H9 (cell line): ENCODE measurements around the gene LRG1. TPM values are rescaled to one million over a fixed set of nuclear protein-coding genes. Genes with fewer than 3 reads are reported as not detected.

Source experiments
- DNase-seq: peaks from one replicate; pipeline ENCODE4 v3.0.0-alpha.2; 2017
- H2AFZ ChIP-seq: one replicate; pipeline ENCODE4 v1.6.1; 2013; ENCODE audit warnings: mild to moderate bottlenecking, low read length, control low read depth, moderate library complexity
- H2AK5ac ChIP-seq: 2 replicates; pipeline ENCODE4 v1.6.1; 2013; ENCODE audit warnings: low read length, control low read depth, mixed read lengths; ENCODE audit not compliant: insufficient read length
- H2BK120ac ChIP-seq: one replicate; pipeline ENCODE4 v1.6.1; 2013; ENCODE audit warnings: low read depth, mild to moderate bottlenecking, low read length, control low read depth, inconsistent platforms; ENCODE audit not compliant: poor library complexity, severe bottlenecking
- H2BK12ac ChIP-seq: 2 replicates; pipeline ENCODE4 v1.6.1; 2013; ENCODE audit warnings: low read length, control low read depth, mixed read lengths, low read depth; ENCODE audit not compliant: insufficient read length
- H2BK15ac ChIP-seq: 2 replicates; pipeline ENCODE4 v1.6.1; 2013; ENCODE audit warnings: low read depth, low read length, control low read depth
- H2BK20ac ChIP-seq: one replicate; pipeline ENCODE4 v1.6.1; 2013; ENCODE audit warnings: low read depth, mild to moderate bottlenecking, low read length, control low read depth, inconsistent platforms; ENCODE audit not compliant: poor library complexity, severe bottlenecking
- H2BK5ac ChIP-seq: 2 replicates; pipeline ENCODE4 v1.6.1; 2013; ENCODE audit warnings: low read length, control low read depth, mixed read lengths; ENCODE audit not compliant: insufficient read length
- H3K14ac ChIP-seq: 2 replicates; pipeline ENCODE4 v1.6.1; 2013; ENCODE audit warnings: low read length, control low read depth; ENCODE audit not compliant: insufficient read depth
- H3K18ac ChIP-seq: 2 replicates; pipeline ENCODE4 v1.6.1; 2013; ENCODE audit warnings: low read depth, mild to moderate bottlenecking, mixed read lengths, low read length, control low read depth; ENCODE audit not compliant: insufficient read length
- H3K23ac ChIP-seq: 2 replicates; pipeline ENCODE4 v1.6.1; 2013; ENCODE audit warnings: low read length, control low read depth, mixed read lengths, low read depth; ENCODE audit not compliant: insufficient read length
- H3K23me2 ChIP-seq: 2 replicates; pipeline ENCODE4 v1.6.1; 2013; ENCODE audit warnings: low read depth, mild to moderate bottlenecking, mixed read lengths, low read length, control low read depth; ENCODE audit not compliant: insufficient read length, poor library complexity, severe bottlenecking
- H3K27ac ChIP-seq: 2 replicates; pipeline ENCODE4 v1.5.1; 2013; ENCODE audit warnings: low read length, control low read depth, mixed read lengths, low read depth; ENCODE audit not compliant: insufficient read length
- H3K27me3 ChIP-seq: 2 replicates; pipeline ENCODE4 v1.6.1; 2013; ENCODE audit warnings: low read length, control low read depth, inconsistent platforms; ENCODE audit not compliant: insufficient read depth
- H3K4ac ChIP-seq: 2 replicates; pipeline ENCODE4 v1.6.1; 2013; ENCODE audit warnings: low read depth, mild to moderate bottlenecking, control low read depth, inconsistent platforms, low read length, moderate library complexity
- H3K4me1 ChIP-seq: 2 replicates; pipeline ENCODE4 v1.6.1; 2013; ENCODE audit warnings: low read length, control low read depth, inconsistent platforms; ENCODE audit not compliant: insufficient read depth
- H3K4me2 ChIP-seq: 2 replicates; pipeline ENCODE4 v1.6.1; 2013; ENCODE audit warnings: low read length, control low read depth, mixed read lengths; ENCODE audit not compliant: insufficient read length, insufficient read depth
- H3K56ac ChIP-seq: 2 replicates; pipeline ENCODE4 v1.6.1; 2013; ENCODE audit warnings: low read depth, mild to moderate bottlenecking, mixed read lengths, low read length, control low read depth; ENCODE audit not compliant: insufficient read length
- H3K79me1 ChIP-seq: 2 replicates; pipeline ENCODE4 v1.6.1; 2013; ENCODE audit warnings: low read depth, mild to moderate bottlenecking, moderate library complexity, low read length, control low read depth, inconsistent platforms; ENCODE audit not compliant: insufficient read depth, poor library complexity, severe bottlenecking
- H3K79me2 ChIP-seq: 2 replicates; pipeline ENCODE4 v1.6.1; 2013; ENCODE audit warnings: low read length, control low read depth, inconsistent platforms; ENCODE audit not compliant: insufficient read depth
- H3K9ac ChIP-seq: 2 replicates; pipeline ENCODE4 v1.6.1; 2013; ENCODE audit warnings: low read length, control low read depth, mixed read lengths; ENCODE audit not compliant: insufficient read length; ENCODE audit errors: extremely low read depth
- H3K9me3 ChIP-seq: one replicate; pipeline ENCODE4 v1.6.1; 2013; ENCODE audit warnings: low read depth, low read length, inconsistent platforms; ENCODE audit not compliant: control insufficient read depth
- H3T11ph ChIP-seq: one replicate; pipeline ENCODE4 v1.6.1; 2013; ENCODE audit warnings: mild to moderate bottlenecking, low read length, control low read depth, inconsistent platforms
- H4K20me1 ChIP-seq: one replicate; pipeline ENCODE4 v1.6.1; 2013; ENCODE audit not compliant: control insufficient read depth, insufficient read length, insufficient read depth
- H4K5ac ChIP-seq: 2 replicates; pipeline ENCODE4 v1.6.1; 2013; ENCODE audit warnings: low read depth, mild to moderate bottlenecking, mixed read lengths, low read length, control low read depth; ENCODE audit not compliant: insufficient read length
- H4K8ac ChIP-seq: replicated peaks from 2 replicates; pipeline ENCODE4 v1.6.1; 2013; ENCODE audit warnings: low read length, control low read depth, mixed read lengths, low read depth; ENCODE audit not compliant: insufficient read length
- H4K91ac ChIP-seq: 2 replicates; pipeline ENCODE4 v1.6.1; 2013; ENCODE audit warnings: low read depth, mild to moderate bottlenecking, moderate library complexity, mixed read lengths, low read length, control low read depth; ENCODE audit not compliant: insufficient read length
- H3K27ac Mint-ChIP-seq, 3 experiments: 2 replicates in 2 of 3; 3 replicates in 1 of 3; pipeline ENCODE4 v1.8.0; 2020 to 2021; ENCODE audit warnings: mixed read lengths in 3 of 3, mild to moderate bottlenecking in 1 of 3, moderate library complexity in 1 of 3
- H3K27me3 Mint-ChIP-seq: 2 replicates; pipeline ENCODE4 v1.8.0; 2021; ENCODE audit warnings: low read depth, mild to moderate bottlenecking, moderate library complexity, mixed read lengths
- H3K36me3 Mint-ChIP-seq, 3 experiments: 2 replicates in 2 of 3; 3 replicates in 1 of 3; pipeline ENCODE4 v1.8.0; 2020 to 2021; ENCODE audit warnings: low read depth in 3 of 3, mixed read lengths in 3 of 3; ENCODE audit not compliant: insufficient read depth in 1 of 3
- H3K4me1 Mint-ChIP-seq, 2 experiments: 2 replicates each; pipeline ENCODE4 v1.8.0; 2020; ENCODE audit warnings: mixed read lengths in 2 of 2
- H3K4me3 Mint-ChIP-seq, 2 experiments: 2 replicates in 1 of 2; 3 replicates in 1 of 2; pipeline ENCODE4 v1.8.0; 2020 to 2021; ENCODE audit warnings: mild to moderate bottlenecking in 2 of 2, mixed read lengths in 2 of 2, moderate library complexity in 1 of 2
- H3K9me3 Mint-ChIP-seq, 2 experiments: 2 replicates in 1 of 2; 3 replicates in 1 of 2; pipeline ENCODE4 v1.8.0; 2020; ENCODE audit warnings: mild to moderate bottlenecking in 2 of 2, mixed read lengths in 2 of 2, moderate library complexity in 1 of 2
- WGBS: extraction: QIAGEN DNeasy Blood & Tissue Kit; methylation state at CpG from one replicate; pipeline ENCODE4 v1.1.7; 2013; ENCODE audit warnings: missing lambda C conversion rate, low lambda C conversion rate, mixed read lengths; ENCODE audit not compliant: insufficient read length; ENCODE audit errors: extremely low coverage; 5-methylcytosine and 5-hydroxymethylcytosine counted together
- total RNA-seq: library from RNA; stranded (reverse); gene quantifications from 2 replicates; pipeline ENCODE4 v1.2.1, GENCODE V29; 2021
- TF ChIP-seq, protein P1 (sequence below): fragments of 200-600 bp; sonication (generic); conservative IDR thresholded peaks from 3 replicates; pipeline ENCODE4 v1.8.0; 2021; ENCODE audit warnings: antibody characterized with exemption, mild to moderate bottlenecking

The LRG1 gene
- total RNA-seq, 1 experiment from 2014 or later = 0.24 TPM

DNA sequence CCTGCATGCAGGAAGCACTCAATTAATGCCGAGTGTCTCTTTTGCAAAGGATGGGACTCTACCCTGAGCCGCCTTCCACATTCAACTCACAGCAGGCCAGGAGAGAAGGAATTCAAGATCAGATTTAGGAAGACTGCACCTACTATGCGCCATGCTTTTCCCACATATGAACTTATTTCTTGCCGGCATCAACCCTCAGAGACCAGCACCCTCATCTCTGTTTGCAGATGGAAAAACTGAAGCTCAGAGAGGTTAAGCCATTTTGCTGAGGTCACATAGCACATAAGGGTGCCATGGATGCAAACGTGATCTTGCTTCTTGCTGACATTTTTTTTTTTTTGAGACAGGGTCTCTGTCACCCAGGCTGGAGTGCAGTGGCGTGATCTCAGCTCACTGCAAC is 33.8 kb upstream of the LRG1 start:
- no peak overlapping the region for H2AFZ ChIP-seq
- H2BK12ac ChIP-seq = no peak overlapping the region
- no peak overlapping the region for H3K4me2 ChIP-seq
- no peak overlapping the region for H2BK5ac ChIP-seq
- H3K14ac ChIP-seq = no peak overlapping the region
- no peak overlapping the region for H4K5ac ChIP-seq
- no peak overlapping the region for H4K91ac ChIP-seq
- H4K8ac ChIP-seq = no peak overlapping the region
- Mint-ChIP-seq H3K4me3 (no peak overlapping the region), H3K27me3 (no peaks in the 10 kb centered on the region), H3K27ac (no peak overlapping the region), H3K4me1 (peaks cover 15 to 27% of the 10 kb centered on the region in 2 experiments), H3K9me3 (no peaks in the 10 kb centered on the region; a peak in 1 of 5 replicates), H3K36me3 (peaks cover 0 to 6% (median 1%) of the 10 kb centered on the region in 3 experiments; a peak in 2 of 7 replicates)
- peaks cover 4% of the 10 kb centered on the region; the same call in 1 of the 2 replicates for H3K4me1 ChIP-seq
- H3K79me1 ChIP-seq = peaks cover 3% of the 10 kb centered on the region
- no peak overlapping the region for H2AK5ac ChIP-seq
- no peak overlapping the region for H3K9ac ChIP-seq
- no peaks in the 10 kb centered on the region for H4K20me1 ChIP-seq
- H3K23ac ChIP-seq = no peak overlapping the region
- H3K23me2 ChIP-seq = no peaks in the 10 kb centered on the region
- H3K27me3 ChIP-seq = no peaks in the 10 kb centered on the region
- TF ChIP-seq, protein P1, sequence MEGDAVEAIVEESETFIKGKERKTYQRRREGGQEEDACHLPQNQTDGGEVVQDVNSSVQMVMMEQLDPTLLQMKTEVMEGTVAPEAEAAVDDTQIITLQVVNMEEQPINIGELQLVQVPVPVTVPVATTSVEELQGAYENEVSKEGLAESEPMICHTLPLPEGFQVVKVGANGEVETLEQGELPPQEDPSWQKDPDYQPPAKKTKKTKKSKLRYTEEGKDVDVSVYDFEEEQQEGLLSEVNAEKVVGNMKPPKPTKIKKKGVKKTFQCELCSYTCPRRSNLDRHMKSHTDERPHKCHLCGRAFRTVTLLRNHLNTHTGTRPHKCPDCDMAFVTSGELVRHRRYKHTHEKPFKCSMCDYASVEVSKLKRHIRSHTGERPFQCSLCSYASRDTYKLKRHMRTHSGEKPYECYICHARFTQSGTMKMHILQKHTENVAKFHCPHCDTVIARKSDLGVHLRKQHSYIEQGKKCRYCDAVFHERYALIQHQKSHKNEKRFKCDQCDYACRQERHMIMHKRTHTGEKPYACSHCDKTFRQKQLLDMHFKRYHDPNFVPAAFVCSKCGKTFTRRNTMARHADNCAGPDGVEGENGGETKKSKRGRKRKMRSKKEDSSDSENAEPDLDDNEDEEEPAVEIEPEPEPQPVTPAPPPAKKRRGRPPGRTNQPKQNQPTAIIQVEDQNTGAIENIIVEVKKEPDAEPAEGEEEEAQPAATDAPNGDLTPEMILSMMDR = no peak
- no peak for DNase-seq
- no peak overlapping the region for H2BK15ac ChIP-seq
- no peak overlapping the region for H2BK20ac ChIP-seq
- H3K18ac ChIP-seq = no peak overlapping the region
- no peak overlapping the region for H3T11ph ChIP-seq
- H3K27ac ChIP-seq = no peak overlapping the region
- no CpG with 5 or more reads among the region's 6 CpGs for WGBS
- no peaks in the 10 kb centered on the region; the same call in 1 of the 2 replicates for H3K79me2 ChIP-seq
- H3K56ac ChIP-seq = no peak overlapping the region
- H3K9me3 ChIP-seq = no peaks in the 10 kb centered on the region
- no peak overlapping the region for H2BK120ac ChIP-seq
- H3K4ac ChIP-seq = no peak overlapping the region
